ENCODE results near the gene LAD1. TPM values are rescaled to one million over a fixed set of nuclear protein-coding genes. Genes with fewer than 3 reads are reported as not detected.

LAD1 gene
- total RNA-seq, 1 donor from 2014 or later: 1.2 TPM

DNA sequence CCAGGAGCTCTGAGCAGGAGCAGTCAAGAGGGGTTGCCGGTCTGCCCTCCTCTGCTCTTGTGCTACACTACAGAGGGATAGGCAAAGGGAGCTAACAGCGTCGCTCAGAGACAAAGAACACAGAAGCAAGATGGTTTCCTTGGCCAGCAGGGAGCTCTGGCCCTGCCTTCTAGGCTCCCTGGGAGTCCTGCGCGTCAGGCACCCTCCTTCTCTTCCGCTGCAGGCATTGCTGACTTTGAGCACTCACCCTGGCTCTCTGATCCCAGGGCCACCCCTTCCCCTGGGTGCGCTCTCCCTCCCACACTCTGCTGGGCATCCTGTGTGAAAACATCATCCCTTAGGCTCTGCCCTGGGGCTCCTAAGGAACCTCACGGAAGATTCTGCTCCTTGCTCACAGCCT is 21.9 kb upstream of the LAD1 start:
- no peak overlapping the region for H3K4me2 ChIP-seq (ENCODE audit: low read length)
- H3K27ac ChIP-seq (ENCODE audit: low read depth, low read length): no peak overlapping the region
- no peak for DNase-seq (ENCODE audit: low read depth)
- peaks cover 3% of the 10 kb centered on the region for H3K9me3 Mint-ChIP-seq (ENCODE audit: unreplicated experiment)
- H3K36me3 Mint-ChIP-seq (ENCODE audit: low read depth, unreplicated experiment): no peaks in the 10 kb centered on the region
- H3K27me3 Mint-ChIP-seq (ENCODE audit: low read depth, unreplicated experiment): peaks cover 36% of the 10 kb centered on the region
- no peak overlapping the region for H3K4me3 ChIP-seq (ENCODE audit: insufficient read depth, low read depth, low read length)
- peaks cover 13% of the 10 kb centered on the region for H3K4me1 Mint-ChIP-seq (ENCODE audit: low read depth, unreplicated experiment)
- H3K4me3 Mint-ChIP-seq (ENCODE audit: unreplicated experiment): no peak overlapping the region
- H3K4me1 ChIP-seq (ENCODE audit: insufficient read depth, low read length): no peaks in the 10 kb centered on the region
- H4K20me1 ChIP-seq (ENCODE audit: insufficient read depth, low read length): no peaks in the 10 kb centered on the region
- FAIRE-seq: no peak
- H3K27me3 ChIP-seq (ENCODE audit: insufficient read depth, low read length): peaks cover 5% of the 10 kb centered on the region
- no peak overlapping the region for H3K27ac Mint-ChIP-seq (ENCODE audit: unreplicated experiment)
- no peak overlapping the region for H3K9ac ChIP-seq (ENCODE audit: low read length)
- H2AFZ ChIP-seq (ENCODE audit: low read depth, low read length): no peak overlapping the region
- no peaks in the 10 kb centered on the region for H3K36me3 ChIP-seq (ENCODE audit: insufficient read depth, low read length)
- peaks cover 5% of the 10 kb centered on the region for H3K9me3 ChIP-seq (ENCODE audit: insufficient read depth, low read depth, low read length)
- no peak for TF ChIP-seq EZH2 (IDR thresholded peaks at IDR 0.05; ENCODE audit: insufficient read depth, low read length)
- TF ChIP-seq, protein P1, sequence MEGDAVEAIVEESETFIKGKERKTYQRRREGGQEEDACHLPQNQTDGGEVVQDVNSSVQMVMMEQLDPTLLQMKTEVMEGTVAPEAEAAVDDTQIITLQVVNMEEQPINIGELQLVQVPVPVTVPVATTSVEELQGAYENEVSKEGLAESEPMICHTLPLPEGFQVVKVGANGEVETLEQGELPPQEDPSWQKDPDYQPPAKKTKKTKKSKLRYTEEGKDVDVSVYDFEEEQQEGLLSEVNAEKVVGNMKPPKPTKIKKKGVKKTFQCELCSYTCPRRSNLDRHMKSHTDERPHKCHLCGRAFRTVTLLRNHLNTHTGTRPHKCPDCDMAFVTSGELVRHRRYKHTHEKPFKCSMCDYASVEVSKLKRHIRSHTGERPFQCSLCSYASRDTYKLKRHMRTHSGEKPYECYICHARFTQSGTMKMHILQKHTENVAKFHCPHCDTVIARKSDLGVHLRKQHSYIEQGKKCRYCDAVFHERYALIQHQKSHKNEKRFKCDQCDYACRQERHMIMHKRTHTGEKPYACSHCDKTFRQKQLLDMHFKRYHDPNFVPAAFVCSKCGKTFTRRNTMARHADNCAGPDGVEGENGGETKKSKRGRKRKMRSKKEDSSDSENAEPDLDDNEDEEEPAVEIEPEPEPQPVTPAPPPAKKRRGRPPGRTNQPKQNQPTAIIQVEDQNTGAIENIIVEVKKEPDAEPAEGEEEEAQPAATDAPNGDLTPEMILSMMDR (IDR thresholded peaks at IDR 0.05; ENCODE audit: insufficient read depth, low read depth, low read length): no peak
- no peaks in the 10 kb centered on the region for H3K79me2 ChIP-seq (ENCODE audit: insufficient read depth, low read length)

- no peak for DNase-seq (ENCODE audit: low read depth)
- Histone ChIP-seq H3K36me3 (ENCODE audit: insufficient read depth, low read length) (no peaks in the 10 kb centered on the region), H4K20me1 (ENCODE audit: insufficient read depth, low read length) (no peaks in the 10 kb centered on the region), H3K27me3 (ENCODE audit: insufficient read depth, low read length) (peaks cover 9% of the 10 kb centered on the region), H3K79me2 (ENCODE audit: insufficient read depth, low read length) (no peaks in the 10 kb centered on the region), H3K9me3 (ENCODE audit: insufficient read depth, low read depth, low read length) (peaks cover 5% of the 10 kb centered on the region), H2AFZ (ENCODE audit: low read depth, low read length) (no peak overlapping the region), H3K4me1 (ENCODE audit: insufficient read depth, low read length) (no peaks in the 10 kb centered on the region), H3K4me3 (ENCODE audit: insufficient read depth, low read depth, low read length) (no peak overlapping the region), H3K4me2 (ENCODE audit: low read length) (no peak overlapping the region), H3K9ac (ENCODE audit: low read length) (no peak overlapping the region), H3K27ac (ENCODE audit: low read depth, low read length) (no peak overlapping the region)
- Mint-ChIP-seq H3K4me3 (ENCODE audit: unreplicated experiment) (no peak overlapping the region), H3K4me1 (ENCODE audit: low read depth, unreplicated experiment) (peaks cover 13% of the 10 kb centered on the region), H3K36me3 (ENCODE audit: low read depth, unreplicated experiment) (no peaks in the 10 kb centered on the region), H3K9me3 (ENCODE audit: unreplicated experiment) (peaks cover 3% of the 10 kb centered on the region), H3K27ac (ENCODE audit: unreplicated experiment) (no peak overlapping the region), H3K27me3 (ENCODE audit: low read depth, unreplicated experiment) (peaks cover 40% of the 10 kb centered on the region)
- FAIRE-seq: no peak
- no peak for TF ChIP-seq EZH2 (IDR thresholded peaks at IDR 0.05; ENCODE audit: insufficient read depth, low read length)
- TF ChIP-seq, protein P1 (IDR thresholded peaks at IDR 0.05; ENCODE audit: insufficient read depth, low read depth, low read length): no peak
Measured at GRCh38 chr1:201420608-201421002, 21.5 kb upstream of the LAD1 start.

DNA sequence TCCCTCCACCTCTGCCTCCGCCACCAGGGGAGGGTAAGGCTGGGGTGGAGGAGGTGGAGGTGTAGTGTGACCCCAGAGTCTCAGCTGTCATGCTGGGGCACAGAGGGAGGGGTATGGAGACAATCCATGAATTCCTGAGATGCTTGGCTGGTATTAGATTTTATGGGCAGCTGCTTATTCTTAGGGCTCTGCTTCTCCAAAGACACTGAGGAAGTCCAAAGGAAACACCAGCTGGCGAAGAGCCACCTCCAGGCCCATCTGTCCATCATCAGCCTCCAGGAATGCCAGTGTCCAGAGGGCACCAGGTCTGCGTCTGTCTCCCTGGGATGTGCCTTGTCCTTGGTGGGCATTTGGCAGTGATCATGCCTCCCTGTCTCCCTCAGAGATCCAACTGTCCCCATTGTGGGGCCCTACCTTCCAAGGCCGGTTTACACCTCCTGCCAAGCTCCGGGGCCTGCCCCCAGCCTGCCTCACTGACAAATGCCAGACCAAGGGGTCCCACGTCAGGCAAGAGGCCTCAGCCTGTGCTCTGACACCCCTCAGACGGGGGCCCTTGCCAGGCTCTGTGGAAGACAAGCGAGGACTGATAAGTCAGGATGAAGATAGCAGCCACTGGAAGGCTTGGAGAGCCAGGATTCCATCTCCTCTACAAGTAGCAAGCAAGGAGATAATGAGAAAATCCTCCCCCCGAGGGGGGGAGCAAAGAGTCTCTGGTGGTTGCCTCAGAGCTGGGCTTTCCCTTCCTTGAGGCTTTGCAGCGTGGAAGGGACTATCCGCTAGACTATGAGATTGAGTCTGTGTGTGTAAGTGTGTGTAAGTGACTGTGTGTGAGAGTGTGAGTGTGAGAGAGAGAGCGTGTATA is 20.9 kb upstream of the LAD1 start:
- DNase-seq (ENCODE audit: low read depth) (no peak), FAIRE-seq (no peak)
- Histone ChIP-seq H2AFZ (ENCODE audit: low read depth, low read length) (no peak overlapping the region), H3K9me3 (ENCODE audit: insufficient read depth, low read depth, low read length) (peaks cover 5% of the 10 kb centered on the region), H3K27me3 (ENCODE audit: insufficient read depth, low read length) (peaks cover 15% of the 10 kb centered on the region), H3K4me3 (ENCODE audit: insufficient read depth, low read depth, low read length) (no peak overlapping the region), H3K4me1 (ENCODE audit: insufficient read depth, low read length) (no peaks in the 10 kb centered on the region), H3K79me2 (ENCODE audit: insufficient read depth, low read length) (no peaks in the 10 kb centered on the region), H3K9ac (ENCODE audit: low read length) (no peak overlapping the region), H3K4me2 (ENCODE audit: low read length) (no peak overlapping the region), H4K20me1 (ENCODE audit: insufficient read depth, low read length) (no peaks in the 10 kb centered on the region), H3K27ac (ENCODE audit: low read depth, low read length) (no peak overlapping the region), H3K36me3 (ENCODE audit: insufficient read depth, low read length) (no peaks in the 10 kb centered on the region)
- Mint-ChIP-seq H3K27me3 (ENCODE audit: low read depth, unreplicated experiment) (peaks cover 46% of the 10 kb centered on the region), H3K4me3 (ENCODE audit: unreplicated experiment) (no peak overlapping the region), H3K4me1 (ENCODE audit: low read depth, unreplicated experiment) (peaks cover 13% of the 10 kb centered on the region), H3K27ac (ENCODE audit: unreplicated experiment) (no peak overlapping the region), H3K9me3 (ENCODE audit: unreplicated experiment) (peaks cover 3% of the 10 kb centered on the region), H3K36me3 (ENCODE audit: low read depth, unreplicated experiment) (no peaks in the 10 kb centered on the region)
- TF ChIP-seq EZH2 (IDR thresholded peaks at IDR 0.05; ENCODE audit: insufficient read depth, low read length): no peak
- TF ChIP-seq, protein P1 (IDR thresholded peaks at IDR 0.05; ENCODE audit: insufficient read depth, low read depth, low read length): no peak

Measured in astrocyte (in vitro differentiated cells and primary cell).